Activated naive CD4-positive, alpha-beta T cell treated with anti-CD3 and anti-CD28 coated beads, Interleukin-2, amount 10 ng/mL, durations not matched to agents 7 days and 5 days (primary cell): ENCODE measurements around the gene RNU4-1.
"Not testable (repeated sequence)": the region's sequence is repeated elsewhere in the genome, so short reads cannot be mapped to it uniquely, and the experiment has no call there.

ENCODE experiments used
- CTCF ChIA-PET: fragments of 350-600 bp; sonication (Branson Sonifier 250); formaldehyde crosslinking; loops from one replicate; lab custom pipeline; 2021; ENCODE audit warnings: antibody characterized with exemption; lab: Charles Lee
- DNase-seq: peaks from one replicate; pipeline ENCODE4 v3.0.0-alpha.2; 2020
- H3K27ac Mint-ChIP-seq: one replicate; pipeline ENCODE4 v1.8.0; 2021; ENCODE audit warnings: mild to moderate bottlenecking, moderate library complexity, mixed read lengths
- H3K27me3 Mint-ChIP-seq: one replicate; pipeline ENCODE4 v1.8.0; 2021; ENCODE audit warnings: mild to moderate bottlenecking, mixed read lengths
- H3K36me3 Mint-ChIP-seq: one replicate; pipeline ENCODE4 v1.8.0; 2021; ENCODE audit warnings: mixed read lengths
- H3K4me1 Mint-ChIP-seq: one replicate; pipeline ENCODE4 v1.8.0; 2021; ENCODE audit warnings: mixed read lengths
- H3K4me3 Mint-ChIP-seq: one replicate; pipeline ENCODE4 v1.8.0; 2021; ENCODE audit warnings: mild to moderate bottlenecking, moderate library complexity, mixed read lengths
- H3K9me3 Mint-ChIP-seq: one replicate; pipeline ENCODE4 v1.8.0; 2021; ENCODE audit warnings: mixed read lengths

The RNU4-1 gene

DNA sequence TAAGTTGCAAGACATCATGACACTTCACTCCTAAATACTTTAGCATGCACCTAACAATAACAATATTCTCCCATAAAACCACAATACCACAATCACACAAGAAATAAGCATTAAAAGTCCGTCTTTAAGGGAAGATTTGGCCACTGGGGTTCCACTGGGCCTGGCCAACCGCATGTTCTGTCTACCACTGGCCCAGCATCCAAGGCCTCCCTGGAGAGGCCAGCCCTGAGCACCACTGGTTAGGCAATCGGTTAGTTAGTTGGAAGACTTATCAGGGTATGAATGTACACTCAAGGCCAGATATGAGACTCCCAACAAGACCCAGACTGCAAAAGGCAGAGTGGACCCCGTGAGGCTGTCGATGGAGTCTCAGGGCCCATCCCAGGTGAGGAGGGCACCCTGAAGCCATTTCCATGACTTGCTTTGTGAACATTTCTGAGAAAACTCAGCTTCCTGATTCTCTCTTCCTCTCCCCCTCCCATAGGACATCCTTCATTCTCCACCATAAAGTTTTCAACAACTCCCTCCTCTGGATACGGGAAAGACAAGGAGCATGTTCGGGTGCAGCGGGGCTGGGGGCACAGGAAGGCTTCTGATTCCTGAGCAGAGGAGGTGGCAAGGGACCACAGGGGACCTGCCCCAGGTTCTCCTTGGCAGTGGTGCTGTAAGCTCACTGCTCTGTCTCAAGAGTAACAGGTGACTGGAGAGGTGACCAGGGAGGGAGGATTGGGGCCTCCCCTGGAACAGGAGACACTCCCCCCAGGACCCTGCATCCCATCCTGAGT is 33.4 kb downstream of the RNU4-1 start:
- no peak for DNase-seq
- H3K9me3 Mint-ChIP-seq, result no peaks in the 10 kb centered on the region
- CTCF ChIA-PET, result interaction anchor here (30.5 kb wide), 1 partner anchor 33 kb away, joined by 773 read pairs; no protein-coding TSS in a partner anchor
- no peaks in the 10 kb centered on the region for H3K27me3 Mint-ChIP-seq
- no peak overlapping the region for H3K4me3 Mint-ChIP-seq
- peak overlapping the region; percentile 75 for H3K27ac Mint-ChIP-seq
- peaks cover 65% of the 10 kb centered on the region for H3K36me3 Mint-ChIP-seq
- H3K4me1 Mint-ChIP-seq, result peaks cover 89% of the 10 kb centered on the region

DNA sequence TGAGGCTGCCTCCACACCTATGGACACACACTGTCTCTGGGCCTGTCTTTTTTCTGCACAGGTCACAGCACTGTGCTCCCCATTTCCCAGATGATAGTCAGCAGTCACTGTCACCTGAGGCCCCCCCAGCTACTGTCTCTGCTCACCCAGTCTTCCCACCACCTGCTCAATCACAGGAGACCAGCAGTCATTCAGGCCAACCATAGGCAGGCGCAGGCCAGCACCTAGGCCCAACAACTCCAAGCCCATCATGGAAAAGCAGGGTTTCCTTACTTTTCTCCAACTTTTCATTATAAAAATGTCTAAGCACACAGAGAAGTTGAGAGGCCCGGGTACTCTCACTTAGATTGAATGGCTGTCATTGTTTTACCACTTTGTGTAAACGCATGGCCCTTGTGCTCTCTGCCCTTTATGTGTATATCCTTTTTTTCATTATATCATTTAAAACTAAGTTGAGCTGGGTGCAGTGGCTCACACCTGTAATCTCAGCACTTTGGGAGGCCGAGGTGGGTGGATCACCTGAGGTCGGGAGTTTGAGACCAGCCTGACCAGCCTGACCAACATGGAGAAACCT is 34.6 kb downstream of the RNU4-1 start:
- Mint-ChIP-seq H3K4me3 (no peak overlapping the region), H3K27ac (peak overlapping the region; percentile 60), H3K36me3 (peaks cover 61% of the 10 kb centered on the region), H3K9me3 (no peaks in the 10 kb centered on the region), H3K4me1 (peaks cover 91% of the 10 kb centered on the region), H3K27me3 (no peaks in the 10 kb centered on the region)
- no peak for DNase-seq
- CTCF ChIA-PET, result interaction anchor here (30.5 kb wide), 1 partner anchor 32 kb away, joined by 773 read pairs; no protein-coding TSS in a partner anchor

DNA sequence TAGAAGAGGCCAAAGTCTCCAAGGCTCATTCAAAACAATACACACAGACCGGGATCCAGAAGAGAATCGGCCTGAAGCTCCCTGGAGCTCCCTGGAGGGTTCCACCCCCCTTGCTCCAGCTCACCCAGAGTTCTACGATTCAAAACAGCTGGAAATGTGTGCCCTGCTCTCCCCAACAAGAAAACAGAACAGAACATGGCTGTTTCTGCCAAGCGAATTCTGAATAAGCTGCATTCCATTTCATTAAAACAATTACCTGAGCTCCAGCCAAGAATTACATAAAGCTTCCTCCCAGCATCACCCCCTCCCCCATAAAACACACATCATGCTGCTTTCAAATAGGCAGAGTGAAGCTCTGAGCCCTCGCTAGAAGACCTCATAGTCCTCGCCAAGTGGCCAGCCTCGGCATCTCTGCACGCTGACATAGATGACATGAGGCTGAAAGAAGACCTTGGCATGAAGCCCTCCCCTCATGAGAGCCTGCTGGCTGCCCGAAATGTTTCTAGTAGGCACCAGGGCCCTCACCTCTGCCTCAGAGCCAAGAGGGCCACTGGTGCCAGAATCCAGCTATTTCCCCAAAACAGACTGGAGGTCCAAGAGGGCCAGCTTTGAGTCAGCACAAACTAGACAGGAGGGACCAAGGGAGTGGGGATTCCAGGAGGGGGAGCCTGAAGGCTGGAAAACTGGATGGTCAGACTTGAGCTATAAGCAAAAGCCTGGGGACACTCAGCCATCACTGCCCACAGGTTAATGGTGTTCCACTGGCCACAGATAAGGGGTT is 35.8 kb downstream of the RNU4-1 start:
- H3K4me3 Mint-ChIP-seq, result no peak overlapping the region
- CTCF ChIA-PET, result interaction anchor here (1.2 to 30.5 kb wide), 2 partner anchors 19 to 31 kb away, joined by 4 to 773 read pairs; no protein-coding TSS in a partner anchor

DNA sequence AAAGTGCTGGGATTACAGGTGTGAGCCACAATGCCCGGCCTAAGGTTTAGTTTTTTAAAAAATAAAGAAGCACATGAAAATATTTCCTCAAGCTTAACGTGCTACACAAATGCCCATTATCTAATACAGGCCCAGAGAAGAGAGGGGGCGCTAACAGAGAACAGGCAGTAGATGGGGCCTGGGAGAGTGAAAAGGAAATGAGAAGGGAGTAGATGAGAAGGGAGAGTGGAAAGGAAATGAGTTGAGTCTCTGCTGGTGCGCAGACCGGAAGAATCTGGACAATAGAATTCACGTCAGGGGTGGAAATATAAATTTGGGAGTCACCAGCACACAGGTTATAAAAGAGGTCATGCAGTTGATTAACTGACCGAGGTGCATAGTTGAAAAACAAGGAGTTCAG is 38.2 kb downstream of the RNU4-1 start:
- CTCF ChIA-PET, result interaction anchor here (0.8 to 30.5 kb wide), 6 partner anchors 10 to 54 kb away, joined by 3 to 773 read pairs (median 4); partner anchors contain the start of genes PXN and RPLP0
- peak overlapping the region; percentile 15 for H3K4me3 Mint-ChIP-seq
- peaks cover 90% of the 10 kb centered on the region for H3K4me1 Mint-ChIP-seq

More for the DNA sequence above, 35.8 kb downstream of the RNU4-1 start:
- H3K27ac Mint-ChIP-seq, result peak overlapping the region; percentile 77
- no peak for DNase-seq
- no peaks in the 10 kb centered on the region for H3K9me3 Mint-ChIP-seq
- no peaks in the 10 kb centered on the region for H3K27me3 Mint-ChIP-seq
- H3K4me1 Mint-ChIP-seq, result peaks cover 91% of the 10 kb centered on the region
- peaks cover 56% of the 10 kb centered on the region for H3K36me3 Mint-ChIP-seq

DNA sequence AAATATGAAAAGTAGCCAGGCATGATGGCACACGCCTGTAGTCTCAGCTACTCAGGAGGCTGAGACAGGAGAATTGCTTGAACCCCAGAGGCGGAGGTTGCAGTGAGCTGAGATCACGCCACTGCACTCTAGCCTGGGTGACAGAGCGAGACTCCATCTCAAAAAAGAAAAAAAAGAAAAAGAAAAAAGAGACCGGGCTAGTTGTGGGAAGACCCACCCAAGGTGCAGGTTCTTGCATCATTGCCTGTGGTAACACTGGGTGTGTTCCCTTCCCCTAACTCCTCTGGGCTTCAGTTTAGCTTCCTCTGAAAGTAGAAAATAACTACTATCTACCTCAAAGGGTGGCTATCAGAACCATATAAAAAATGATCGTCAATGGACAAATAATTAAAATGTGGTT is 39.7 kb downstream of the RNU4-1 start:
- H3K27ac Mint-ChIP-seq, result peak overlapping the region; percentile 96
- H3K4me3 Mint-ChIP-seq, result peak overlapping the region; percentile 63
- peaks cover 91% of the 10 kb centered on the region for H3K4me1 Mint-ChIP-seq
- H3K9me3 Mint-ChIP-seq, H3K27me3 Mint-ChIP-seq: not testable (repeated sequence)
- CTCF ChIA-PET, result interaction anchor here (1.7 to 30.5 kb wide), 3 partner anchors 12 to 27 kb away, joined by 8 to 773 read pairs (median 73); partner anchors contain the start of gene PXN
- DNase-seq, result peak; percentile 72
- peaks cover 65% of the 10 kb centered on the region for H3K36me3 Mint-ChIP-seq

More for the DNA sequence above, 38.2 kb downstream of the RNU4-1 start:
- peak overlapping the region; percentile 96 for H3K27ac Mint-ChIP-seq
- no peaks in the 10 kb centered on the region for H3K27me3 Mint-ChIP-seq
- no peak for DNase-seq
- no peaks in the 10 kb centered on the region for H3K9me3 Mint-ChIP-seq
- peaks cover 60% of the 10 kb centered on the region for H3K36me3 Mint-ChIP-seq

DNA sequence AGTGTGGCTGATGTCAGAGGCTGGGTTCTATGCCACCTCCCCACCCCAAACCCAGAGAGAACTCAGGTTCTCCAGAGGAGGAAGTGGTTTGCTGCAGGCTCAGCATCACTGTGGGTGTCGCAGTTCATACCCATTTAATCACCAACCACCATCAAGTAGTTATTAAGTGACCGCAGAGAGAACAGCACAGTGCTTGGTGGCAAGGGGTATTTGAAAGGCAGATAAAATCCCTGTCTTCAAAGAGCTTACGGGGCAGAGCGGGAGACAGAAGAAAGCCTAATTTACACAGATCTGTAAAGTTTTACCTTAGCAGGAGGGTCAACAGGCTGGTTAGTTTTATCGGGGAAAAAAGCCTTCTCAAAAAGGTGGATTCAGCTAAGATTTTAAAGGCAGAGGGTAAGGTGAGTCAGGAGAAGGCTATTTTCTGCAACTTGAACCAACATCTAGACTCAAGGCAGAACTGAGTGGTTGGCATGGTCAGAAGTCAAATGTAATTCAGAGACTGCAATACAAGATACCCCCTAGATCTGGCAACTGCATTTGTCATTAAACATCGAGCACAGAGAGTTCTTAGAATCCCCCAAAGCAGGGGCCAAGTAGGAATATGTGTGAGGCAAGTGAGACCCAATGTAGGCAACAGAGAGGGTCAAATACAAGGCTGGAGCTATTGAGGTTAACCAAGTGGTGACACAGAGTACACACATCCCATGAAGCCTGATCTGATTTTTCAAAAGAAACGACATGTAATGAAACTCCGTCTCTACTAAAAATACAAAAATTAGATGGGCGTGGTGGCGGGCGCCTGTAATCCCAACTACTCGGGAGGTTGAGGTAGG is 40.7 kb downstream of the RNU4-1 start:
- CTCF ChIA-PET, result interaction anchor here (1.0 to 30.5 kb wide), 4 partner anchors 13 to 26 kb away, joined by 3 to 773 read pairs (median 40); partner anchors contain the start of gene PXN
- H3K36me3 Mint-ChIP-seq, result peaks cover 67% of the 10 kb centered on the region
- H3K4me3 Mint-ChIP-seq, result peak overlapping the region; percentile 63
- DNase-seq, result peak; percentile 84
- H3K27me3 Mint-ChIP-seq, result no peaks in the 10 kb centered on the region
- H3K4me1 Mint-ChIP-seq, result peaks cover 91% of the 10 kb centered on the region
- peak overlapping the region; percentile 96 for H3K27ac Mint-ChIP-seq
- no peaks in the 10 kb centered on the region for H3K9me3 Mint-ChIP-seq

DNA sequence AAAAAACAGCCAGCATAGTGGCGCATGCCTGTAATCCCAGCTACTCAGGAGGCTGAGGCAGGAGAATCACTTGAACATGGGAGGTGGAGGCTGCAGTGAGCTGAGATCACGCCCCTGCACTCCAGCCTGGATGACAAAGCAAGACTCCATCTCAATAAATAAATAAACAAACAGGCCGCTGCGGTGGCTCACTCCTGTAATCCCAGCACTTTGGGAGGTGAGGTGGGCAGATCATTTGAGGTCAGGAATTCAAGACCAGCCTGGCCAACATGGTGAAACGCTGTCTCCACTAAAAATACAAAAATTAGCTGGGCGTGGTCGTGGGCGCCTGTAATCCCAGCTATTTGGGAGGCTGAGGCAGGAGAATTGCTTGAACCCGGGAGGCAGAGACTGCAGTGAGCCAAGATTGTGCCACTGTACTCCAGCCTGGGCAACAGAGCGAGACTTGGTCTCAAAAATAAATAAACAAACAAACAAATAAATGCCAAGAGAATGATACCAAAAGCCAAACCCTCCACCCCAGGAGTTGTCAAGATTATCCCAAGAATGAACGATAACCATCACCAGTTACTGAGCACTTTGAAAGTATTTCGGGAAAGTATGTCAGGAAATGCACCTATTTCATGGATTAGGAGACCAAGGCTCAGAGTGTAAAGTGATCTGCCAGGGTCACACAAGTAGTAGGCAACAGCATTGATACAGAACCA is 41.5 kb downstream of the RNU4-1 start:
- DNase-seq, H3K9me3 Mint-ChIP-seq, H3K27me3 Mint-ChIP-seq: not testable (repeated sequence)
- Mint-ChIP-seq H3K4me3 (peak overlapping the region; percentile 63), H3K36me3 (peaks cover 67% of the 10 kb centered on the region), H3K27ac (peak overlapping the region; percentile 96), H3K4me1 (peaks cover 87% of the 10 kb centered on the region)
- CTCF ChIA-PET, result interaction anchor here (1.0 to 30.5 kb wide), 4 partner anchors 14 to 25 kb away, joined by 3 to 773 read pairs (median 50); partner anchors contain the start of gene PXN

DNA sequence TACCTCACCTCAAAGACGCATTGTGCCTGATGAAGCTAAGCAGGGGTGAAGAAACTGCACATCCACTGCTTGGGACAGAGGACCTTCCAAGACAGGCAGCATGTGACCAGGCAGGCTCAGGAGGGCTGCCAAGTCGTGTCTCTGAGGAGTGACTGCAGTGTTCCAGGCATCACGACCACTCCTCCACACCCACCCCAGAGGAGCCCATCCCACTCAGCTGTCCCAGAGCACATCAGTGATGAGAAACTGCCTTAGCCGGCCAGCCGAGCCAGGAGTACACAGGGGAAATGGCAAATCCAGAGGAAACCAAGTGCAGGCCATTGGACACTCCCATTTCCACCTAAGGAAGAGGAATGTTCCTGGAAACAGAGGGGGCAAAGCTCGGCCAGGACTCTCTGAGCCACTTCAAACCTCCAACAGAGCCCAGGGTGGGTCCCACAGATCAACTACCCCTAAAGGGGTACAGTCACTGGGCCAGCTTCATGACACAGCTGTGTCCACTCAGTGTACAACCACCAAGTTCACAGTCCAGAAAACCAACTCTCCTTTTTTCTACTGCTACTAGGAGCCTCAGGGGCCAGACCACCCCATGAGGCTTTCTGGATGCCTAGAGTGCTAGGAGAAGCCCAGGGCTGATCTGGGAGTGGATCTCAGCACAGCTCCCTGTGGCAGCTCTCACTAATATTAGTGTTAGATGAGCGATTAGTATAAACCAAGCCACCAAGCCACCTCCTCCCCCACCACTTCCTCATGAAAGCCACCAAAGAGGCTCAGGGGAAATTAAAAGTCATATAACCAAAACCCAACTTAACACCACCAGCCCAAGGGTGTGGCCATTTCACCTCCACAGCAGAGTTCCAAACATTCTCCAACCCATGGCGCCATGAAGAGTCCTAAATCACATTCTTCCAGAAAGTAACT is 42.9 kb downstream of the RNU4-1 start:
- Mint-ChIP-seq H3K27me3 (no peaks in the 10 kb centered on the region), H3K4me3 (peak overlapping the region; percentile 54), H3K27ac (peak overlapping the region; percentile 92), H3K9me3 (no peaks in the 10 kb centered on the region), H3K4me1 (peaks cover 82% of the 10 kb centered on the region), H3K36me3 (peaks cover 63% of the 10 kb centered on the region)
- CTCF ChIA-PET, result interaction anchor here (0.9 to 30.5 kb wide), 4 partner anchors 13 to 49 kb away, joined by 3 to 773 read pairs (median 50); partner anchors contain the start of genes PXN and RPLP0
- peak; percentile 66 for DNase-seq

DNA sequence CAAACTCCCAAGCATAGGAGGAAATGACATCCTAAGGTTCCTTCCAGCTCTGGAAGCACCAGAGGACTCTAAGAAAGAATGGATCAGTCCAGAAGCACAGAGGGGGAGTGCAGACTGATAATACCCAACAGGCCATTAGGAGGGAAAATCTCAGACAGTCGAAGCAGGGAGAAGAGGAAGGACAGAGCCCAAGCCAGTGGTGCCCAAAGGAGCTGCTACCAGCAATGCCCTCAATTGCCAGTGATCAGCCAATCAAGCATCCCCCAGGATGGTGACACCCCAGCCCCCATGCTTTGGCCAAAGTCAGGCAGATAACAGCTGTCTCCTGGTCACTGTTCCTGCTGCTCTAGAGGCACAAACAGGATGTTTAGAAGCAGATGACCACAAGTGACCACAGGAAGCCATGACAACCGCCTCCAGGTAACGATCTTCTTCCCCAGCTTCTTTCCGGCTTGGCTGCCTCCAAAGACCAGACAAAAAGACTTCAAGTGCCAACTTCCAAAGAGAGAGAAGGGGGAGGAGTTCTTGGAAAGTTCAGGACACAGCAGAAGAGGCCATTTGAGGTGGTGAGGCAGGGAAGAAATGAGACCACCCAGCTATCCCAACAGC is 43.7 kb downstream of the RNU4-1 start:
- Mint-ChIP-seq H3K4me1 (peaks cover 79% of the 10 kb centered on the region), H3K27ac (peak overlapping the region; percentile 56), H3K36me3 (peaks cover 60% of the 10 kb centered on the region), H3K27me3 (no peaks in the 10 kb centered on the region), H3K9me3 (no peaks in the 10 kb centered on the region), H3K4me3 (peak overlapping the region; percentile 54)
- DNase-seq, result no peak
- CTCF ChIA-PET, result interaction anchor here (3.7 to 30.5 kb wide), 3 partner anchors 12 to 23 kb away, joined by 27 to 773 read pairs (median 73); partner anchors contain the start of gene PXN

DNA sequence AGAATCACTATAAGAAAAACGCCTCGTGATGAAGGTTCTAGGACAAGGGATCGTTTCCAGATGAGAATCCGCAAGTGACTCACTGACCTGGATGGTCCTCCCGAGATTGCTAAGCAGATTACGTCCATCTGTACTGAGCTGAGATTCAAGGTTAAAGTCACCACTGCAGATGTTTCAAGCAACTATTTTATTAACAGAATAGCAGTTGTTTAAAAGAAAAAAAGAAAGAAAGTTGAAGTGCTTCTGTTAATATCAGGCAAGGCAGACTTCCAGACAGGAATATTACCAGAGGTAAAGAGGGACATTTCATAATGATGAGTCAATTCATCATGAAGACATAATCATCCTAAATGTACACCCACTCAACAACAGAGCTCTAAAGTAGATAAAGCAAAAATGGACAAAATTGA is 45.4 kb downstream of the RNU4-1 start:
- CTCF ChIA-PET, result interaction anchor here (3.7 to 30.5 kb wide), 2 partner anchors 10 to 21 kb away, joined by 27 to 773 read pairs; no protein-coding TSS in a partner anchor
- Mint-ChIP-seq H3K27ac (peak overlapping the region; percentile 33), H3K4me1 (peaks cover 77% of the 10 kb centered on the region), H3K27me3 (no peaks in the 10 kb centered on the region), H3K36me3 (peaks cover 55% of the 10 kb centered on the region), H3K9me3 (no peaks in the 10 kb centered on the region), H3K4me3 (no peak overlapping the region)
- no peak for DNase-seq

DNA sequence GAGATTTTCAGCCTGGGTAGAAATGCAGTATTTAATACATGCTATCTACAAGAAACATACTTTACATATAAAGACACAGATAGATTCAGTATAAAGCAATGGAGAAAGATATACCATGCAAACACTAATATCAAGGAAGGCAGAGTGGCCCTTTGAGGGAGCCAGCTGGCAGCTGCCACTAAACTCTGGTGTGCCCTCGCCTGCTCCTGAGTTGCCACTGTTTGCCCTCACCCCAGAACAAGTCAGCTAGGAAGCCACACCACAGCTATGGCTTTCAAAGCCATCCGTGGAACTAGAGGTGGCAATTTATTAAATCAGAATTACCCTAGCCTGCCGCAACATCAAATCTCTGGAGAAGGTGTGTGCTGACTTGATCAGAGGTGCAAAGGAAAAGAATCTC is 45.9 kb downstream of the RNU4-1 start:
- Mint-ChIP-seq H3K9me3 (no peaks in the 10 kb centered on the region), H3K4me1 (peaks cover 75% of the 10 kb centered on the region), H3K36me3 (peaks cover 54% of the 10 kb centered on the region), H3K27ac (peak overlapping the region; percentile 33), H3K4me3 (no peak overlapping the region), H3K27me3 (no peaks in the 10 kb centered on the region)
- DNase-seq, result no peak
- CTCF ChIA-PET, result interaction anchor here (30.5 kb wide), 1 partner anchor 21 kb away, joined by 773 read pairs; no protein-coding TSS in a partner anchor
